CD4-positive, alpha-beta T cell treated with Interleukin-17A for 4 hours (primary cell): Measurements from ENCODE around the gene GASK1A.
"Not testable (repeated sequence)": the region's sequence is repeated elsewhere in the genome, so short reads cannot be mapped to it uniquely, and the experiment has no call there.

Experiments
- DNase-seq: peaks from one replicate; pipeline ENCODE4 v3.0.0-alpha.2; 2020; ENCODE audit warnings: mixed read lengths

GASK1A gene

DNA sequence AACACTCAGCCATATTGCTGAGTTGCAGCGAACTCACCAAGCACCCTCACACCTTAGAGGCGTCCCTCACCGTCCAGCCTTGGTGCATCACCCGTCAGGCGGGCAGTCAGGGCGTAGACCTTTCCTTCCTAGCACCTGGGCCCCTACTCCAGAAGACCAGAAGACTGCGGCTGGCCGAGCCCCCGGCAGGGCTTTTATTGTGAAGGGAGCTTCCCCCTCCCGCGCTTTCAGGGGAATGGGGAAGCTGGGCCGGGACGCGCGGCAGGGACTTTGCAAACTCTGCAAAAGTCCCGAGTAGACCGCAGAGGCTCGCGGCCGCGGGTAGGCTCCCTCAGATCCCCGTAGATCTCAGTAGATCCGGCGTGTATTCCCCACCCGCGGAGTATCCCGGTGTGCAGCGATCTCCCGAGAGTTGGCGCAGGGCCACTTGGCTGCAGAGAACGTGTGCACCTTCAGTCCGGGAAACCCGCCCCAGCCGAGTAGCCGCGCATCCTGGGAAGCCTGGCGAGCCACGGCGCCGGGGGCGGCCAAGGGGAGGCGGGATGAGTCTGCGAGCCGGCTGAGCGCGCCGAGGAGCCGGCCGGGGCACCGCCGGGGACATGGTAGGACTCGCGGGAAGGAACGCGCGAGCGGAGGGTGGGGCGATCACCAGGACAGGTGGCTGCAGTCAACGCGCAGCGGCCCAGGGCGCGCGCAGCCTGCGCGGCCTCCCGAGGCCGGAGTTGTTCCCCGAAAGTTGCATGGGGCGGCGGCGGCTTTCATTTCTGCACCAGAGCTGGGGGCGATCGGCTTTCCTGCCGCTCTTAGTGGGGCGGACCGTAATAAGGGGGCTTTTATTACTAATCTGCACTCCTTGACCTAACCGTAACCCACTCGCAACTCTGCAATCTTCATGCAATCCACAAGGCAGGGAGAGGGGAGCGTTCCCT is at the start of gene GASK1A:
Gene GASK1A (plus strand): TSS at position 268 of the 929 bp plus-strand sequence. CDS start 332 bp downstream, at position 600.
- peak; percentile 39 for DNase-seq

DNA sequence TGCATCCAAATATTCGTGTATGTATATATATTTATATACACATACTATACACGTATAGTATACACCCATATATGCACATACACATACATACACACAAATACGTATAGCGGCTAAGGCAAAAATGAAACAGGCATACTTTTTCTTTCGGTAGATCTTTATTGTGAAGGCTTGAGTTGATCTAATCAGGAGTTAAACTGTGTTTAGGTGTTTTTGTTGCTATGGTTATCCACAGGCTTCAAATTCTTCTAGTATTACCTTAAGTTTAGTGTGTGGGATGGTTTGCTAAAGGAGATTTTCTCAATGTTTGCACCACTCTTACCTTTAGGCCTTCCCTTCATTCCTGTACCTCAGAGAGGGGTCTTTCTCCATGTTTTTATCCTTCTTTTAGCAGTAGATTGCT is 45.0 kb upstream of the GASK1A start:
- no peak for DNase-seq

DNA sequence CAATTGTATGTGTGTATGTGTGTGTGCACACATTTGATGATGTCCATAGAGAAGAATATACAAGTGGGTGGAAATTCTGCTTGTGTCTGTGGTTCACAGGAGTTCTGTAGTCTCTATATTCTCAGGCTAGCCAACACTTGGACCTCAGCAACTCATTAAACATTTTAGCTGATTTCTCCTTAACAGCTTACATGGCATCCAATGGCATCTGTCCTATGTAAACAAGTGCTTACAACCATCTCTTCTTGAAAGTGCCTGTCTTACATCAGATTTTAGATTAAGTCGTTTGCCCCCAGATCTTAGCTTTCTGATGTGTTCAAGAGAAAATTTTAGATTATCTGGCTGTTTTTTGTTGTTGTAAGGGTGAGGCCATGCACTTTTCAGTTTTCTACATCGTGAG is 44.2 kb upstream of the GASK1A start:
- no peak for DNase-seq

DNA sequence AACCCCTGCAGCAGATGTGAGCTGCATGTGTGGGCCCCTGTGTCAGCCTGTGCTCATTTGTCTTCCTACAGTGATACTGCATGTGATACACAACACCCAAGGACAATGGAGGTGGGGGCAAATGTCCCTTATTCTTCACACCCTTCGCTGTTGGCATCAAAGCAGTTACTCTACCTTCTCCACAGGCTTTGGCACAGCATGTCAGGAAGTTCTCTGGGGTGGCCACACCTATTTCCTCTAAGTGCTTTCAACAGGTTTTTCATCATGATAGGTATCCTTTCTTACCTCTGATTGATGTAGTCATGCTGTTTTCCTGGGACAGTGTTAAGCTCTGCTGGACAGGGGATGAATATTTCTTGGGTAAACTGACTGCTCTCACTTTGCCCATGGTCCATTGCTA is 43.6 kb upstream of the GASK1A start:
- DNase-seq: peak; percentile 49

DNA sequence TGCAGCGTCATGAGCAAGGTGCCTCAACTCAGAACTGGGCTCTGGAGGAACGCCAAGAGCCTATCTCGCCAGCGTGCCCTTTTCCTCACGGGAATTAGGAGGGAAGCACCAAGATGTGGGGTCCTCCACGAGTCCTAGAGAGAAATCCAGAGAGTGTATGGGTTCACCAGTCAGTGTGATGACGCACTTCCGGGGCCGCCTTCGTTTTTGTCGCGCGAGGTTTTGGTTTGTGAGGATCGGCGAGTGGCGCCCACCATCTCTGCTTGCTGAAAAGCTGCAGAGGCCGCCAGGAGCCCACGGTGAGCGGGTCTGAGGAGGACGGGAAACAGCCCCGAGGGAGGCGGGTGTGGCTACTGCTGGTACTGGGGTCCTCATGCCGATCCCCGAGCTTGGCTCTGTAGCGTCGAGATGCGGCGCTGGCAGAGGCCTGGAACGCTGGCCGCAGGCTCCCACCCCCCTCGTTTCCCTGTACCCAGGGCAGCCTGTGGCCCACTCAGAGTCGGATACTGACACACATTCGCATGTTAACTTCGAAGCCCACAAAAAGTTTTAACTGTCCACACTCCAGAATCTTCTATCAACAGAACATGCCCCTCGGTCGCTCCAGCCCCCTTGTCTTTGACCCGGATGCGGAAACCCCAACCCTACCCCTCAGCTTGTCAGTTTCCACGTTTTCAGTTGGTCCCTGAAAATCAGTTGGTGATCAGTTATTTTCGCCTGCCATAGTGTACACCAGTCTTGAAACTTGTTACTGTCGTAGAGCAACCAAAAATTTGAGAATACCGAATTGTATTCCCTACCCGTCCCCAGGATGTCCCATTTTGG is 42.7 kb upstream of the GASK1A start:
- no peak for DNase-seq

DNA sequence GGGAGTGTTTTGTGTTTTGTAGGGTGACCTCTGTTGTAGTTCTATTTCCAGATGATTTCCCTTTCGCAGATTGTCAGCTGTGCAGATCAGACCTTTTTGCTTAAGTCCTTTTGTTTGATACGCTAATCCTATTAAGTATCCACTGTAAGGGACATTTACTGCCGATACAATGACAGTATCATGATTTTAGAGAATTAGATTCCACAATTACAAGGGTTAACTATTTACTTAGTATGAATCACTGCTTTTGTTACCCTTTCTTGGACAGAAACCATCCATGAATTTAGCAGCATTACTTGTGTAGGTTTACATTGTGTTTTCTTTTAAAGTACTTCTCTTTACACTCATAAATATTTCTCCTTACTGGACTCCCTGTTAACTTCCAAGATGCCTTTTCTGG is 41.8 kb upstream of the GASK1A start:
- DNase-seq: no peak

DNA sequence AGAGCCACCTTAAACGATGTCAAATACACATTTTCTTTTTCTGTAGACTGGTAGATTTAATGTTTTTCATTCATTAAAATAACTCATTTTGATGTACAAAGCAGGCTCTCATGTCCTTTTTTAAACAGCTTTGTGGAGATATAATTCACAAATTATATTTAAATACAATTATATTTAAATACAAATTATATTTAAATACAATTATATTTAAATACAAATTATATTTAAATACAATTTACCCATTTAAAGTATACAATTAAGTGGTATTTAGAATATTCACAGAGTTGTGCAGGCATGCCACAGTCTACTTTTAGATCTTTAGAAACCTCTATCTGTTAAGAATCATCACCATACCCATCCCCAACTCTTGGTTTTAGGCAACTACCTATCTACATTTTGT is 36.4 kb upstream of the GASK1A start:
- DNase-seq: no peak

DNA sequence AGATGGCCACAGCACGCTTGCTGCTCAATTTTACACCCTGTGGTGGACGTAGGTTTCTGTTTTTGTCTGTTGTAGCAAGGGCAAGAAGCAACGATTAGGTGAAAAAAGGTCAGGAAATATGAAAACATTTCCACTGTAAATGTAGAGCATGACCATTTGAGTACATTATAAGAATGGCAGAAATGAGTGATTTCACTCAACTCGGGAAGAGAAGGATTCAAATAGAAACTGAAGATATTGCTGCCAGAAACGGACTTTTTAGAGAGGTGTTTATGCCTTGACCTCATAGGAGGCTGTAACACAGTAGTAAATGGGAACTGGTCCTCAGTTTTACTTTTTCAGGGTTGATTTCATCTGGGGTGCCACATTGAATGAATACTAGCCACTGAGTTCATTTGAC is 33.1 kb upstream of the GASK1A start:
- no peak for DNase-seq

DNA sequence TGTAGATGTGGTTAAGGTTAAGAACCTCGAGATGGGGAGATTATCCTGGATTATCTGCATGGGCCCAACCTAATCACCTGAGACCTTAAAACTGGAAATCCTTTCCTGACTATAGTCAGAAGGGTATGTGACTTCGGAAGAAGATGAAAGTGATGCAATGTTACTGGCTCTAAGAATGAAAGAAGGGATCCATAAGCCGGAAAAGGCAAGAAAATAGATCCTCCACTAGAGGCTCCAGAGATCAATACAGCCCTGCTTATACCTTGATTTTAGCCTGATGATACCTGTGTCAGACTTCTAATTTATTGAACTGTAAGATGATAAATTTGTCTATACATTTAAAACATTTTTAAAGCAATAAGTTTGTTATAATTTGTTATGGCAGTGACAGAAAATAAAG is 21.5 kb upstream of the GASK1A start:
- no peak for DNase-seq

DNA sequence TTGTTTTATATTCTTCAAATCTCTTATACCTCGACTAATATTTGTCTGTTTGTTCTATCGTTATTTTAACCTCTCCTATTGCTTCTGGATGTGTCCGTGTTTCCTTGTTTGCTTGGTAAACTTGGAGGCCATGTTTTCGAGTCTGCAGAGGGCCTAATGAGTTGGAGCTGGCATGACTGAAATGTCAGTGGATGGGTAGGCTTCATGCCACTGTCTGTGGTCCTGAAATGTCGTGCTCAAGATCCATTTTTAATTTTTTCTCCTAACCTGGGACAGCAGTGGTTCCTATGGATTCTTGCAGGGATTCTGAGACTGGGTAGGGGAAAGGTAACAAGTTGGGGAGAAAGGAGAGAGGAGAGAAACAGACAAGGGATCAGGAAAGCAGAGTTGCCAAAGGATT is 18.8 kb upstream of the GASK1A start:
- DNase-seq: no peak

DNA sequence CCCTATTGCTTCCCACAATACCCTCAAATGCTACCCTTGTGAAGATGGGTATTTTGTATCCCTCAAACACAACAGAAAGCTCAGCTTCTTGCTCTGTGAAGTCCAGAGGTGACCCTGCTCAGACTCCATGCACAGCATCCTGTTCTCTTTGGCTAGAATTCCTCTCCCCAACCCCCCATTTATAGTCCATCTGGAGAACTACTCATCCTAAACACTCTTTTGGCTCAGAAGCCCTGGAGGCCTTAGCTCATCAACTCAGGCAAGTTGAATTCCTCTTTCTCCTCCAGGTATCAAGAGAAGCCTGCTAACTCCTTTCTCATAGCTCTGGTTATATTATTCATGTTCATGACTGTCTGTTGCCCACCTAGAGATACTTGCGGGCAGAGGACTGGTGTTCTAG is 18.3 kb upstream of the GASK1A start:
- DNase-seq: no peak

DNA sequence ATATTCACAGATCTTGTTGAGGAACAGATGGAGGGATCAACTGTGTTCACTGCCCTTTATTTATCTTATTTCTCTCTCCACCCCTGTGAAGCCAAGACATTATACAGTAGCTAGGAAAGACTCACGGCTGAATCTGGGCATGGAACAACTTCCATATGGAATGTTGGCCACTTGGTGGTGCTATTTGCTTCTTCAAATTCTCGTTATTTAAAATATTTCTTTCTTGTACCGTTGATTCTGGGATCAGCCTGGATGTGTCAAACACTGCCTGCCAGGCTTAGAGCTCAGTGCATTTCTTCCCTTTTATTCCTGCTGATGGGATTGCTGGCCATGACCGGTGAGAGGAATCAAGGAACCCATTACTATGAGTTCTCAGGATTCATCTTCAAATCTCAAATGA is 17.5 kb upstream of the GASK1A start:
- DNase-seq: peak; percentile 54

DNA sequence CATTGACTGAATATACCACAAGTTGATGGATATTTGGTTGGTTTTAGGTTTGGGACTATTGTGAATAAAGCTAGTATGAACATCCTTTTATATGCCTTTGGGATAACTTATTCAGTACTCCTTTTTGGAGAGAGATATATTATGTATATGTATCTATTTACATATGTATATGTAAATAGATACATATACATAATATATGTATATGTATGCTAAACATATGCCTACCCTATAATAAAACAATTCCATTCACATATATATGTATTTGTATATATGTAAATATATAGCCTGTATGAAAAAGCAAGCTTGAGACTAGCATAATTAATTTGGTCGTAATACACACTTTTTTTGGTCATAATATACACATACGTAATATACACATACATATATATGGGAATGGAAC is 15.8 kb upstream of the GASK1A start:
- no peak for DNase-seq

DNA sequence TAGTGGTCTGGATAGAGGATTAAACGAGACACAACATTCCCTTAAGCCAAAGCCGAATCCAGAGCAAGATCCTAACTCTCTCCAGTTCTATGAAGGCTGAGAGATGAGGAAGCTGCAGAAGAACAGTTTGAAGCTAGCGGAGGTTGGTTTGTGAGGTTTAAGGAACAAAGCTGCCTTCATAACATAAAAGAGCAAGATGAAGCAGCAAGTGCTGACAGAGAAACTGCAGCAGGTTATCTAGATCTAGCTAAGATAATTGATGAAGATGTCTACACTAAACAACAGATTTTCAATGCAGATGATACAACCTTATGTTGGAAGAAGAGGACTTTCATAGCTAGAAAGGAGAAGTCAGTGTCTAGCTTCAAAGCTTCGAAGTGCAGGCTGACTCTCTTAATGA is 14.8 kb upstream of the GASK1A start:
- DNase-seq: peak; percentile 6

DNA sequence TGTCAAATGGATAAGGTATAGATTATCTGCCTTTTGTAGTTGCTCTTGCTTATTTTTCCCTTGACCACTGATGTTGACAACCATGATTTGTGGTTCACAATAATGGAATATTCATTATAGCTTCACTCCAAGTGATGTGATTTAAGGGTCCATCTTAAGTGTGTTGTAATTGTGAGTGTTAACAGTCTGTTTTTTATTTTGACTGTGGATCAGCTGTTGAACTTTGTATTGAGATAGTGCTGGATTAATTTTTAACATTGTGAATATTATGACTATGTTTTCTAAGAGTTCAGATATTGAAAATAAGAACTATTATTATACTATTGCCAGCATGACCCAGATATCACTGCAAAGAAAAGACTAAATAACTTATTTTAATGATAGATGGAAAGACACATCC is 8.6 kb upstream of the GASK1A start:
- DNase-seq: no peak

DNA sequence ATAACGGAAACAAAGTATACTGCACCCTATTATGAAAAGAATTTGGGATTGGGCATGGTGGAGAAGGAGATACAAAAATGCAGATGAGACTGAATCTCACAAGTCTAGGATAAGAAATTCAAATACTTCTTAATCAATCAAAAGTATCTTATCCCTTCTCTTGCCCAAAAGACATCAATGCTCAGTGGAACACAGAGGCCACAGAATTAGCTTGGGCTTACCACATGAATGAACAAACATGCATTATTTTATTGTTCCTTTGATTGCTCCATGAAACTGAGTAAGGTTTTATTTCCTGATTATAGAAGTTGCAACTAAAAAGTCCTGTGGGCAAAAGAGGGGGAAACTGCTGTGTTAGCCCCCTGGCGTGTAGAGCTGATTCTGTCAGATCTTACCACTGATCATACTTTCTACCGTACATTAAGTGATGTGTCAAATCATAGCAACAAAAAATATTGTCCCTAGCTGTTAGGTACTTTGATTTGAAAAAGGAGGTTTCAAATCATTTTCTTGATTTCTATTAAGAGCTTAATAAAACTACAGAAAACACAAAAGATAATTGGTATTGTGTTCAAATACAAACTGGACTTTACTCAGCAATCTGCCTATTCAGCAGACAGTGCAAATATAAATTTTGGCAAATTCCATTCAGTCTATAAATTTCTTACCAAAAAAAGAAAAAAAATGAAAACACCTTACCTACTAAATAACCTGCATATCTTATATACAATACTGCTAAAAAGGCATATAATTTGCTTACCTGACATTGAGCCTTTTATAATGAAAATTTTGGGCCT is 7.9 kb upstream of the GASK1A start:
- DNase-seq: no peak

DNA sequence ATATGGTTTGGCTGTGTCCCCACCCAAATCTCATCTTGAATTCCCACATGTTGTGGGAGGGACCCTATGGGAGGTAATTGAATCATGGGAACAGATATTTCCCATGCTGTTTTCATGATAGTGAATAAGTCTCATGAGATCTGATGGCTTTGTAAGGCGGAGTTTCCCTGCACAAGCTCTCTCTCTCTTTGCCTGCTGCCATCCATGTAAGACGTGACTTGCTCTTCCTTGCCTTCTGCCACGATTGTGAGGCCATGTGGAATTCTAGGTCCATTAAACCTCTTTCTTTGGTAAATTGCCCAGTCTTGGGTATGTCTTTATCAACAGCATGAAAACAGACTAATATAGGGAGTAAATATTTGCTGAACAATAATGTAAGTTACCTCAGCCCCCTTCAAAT is 4.2 kb upstream of the GASK1A start:
- not testable (repeated sequence) for DNase-seq

DNA sequence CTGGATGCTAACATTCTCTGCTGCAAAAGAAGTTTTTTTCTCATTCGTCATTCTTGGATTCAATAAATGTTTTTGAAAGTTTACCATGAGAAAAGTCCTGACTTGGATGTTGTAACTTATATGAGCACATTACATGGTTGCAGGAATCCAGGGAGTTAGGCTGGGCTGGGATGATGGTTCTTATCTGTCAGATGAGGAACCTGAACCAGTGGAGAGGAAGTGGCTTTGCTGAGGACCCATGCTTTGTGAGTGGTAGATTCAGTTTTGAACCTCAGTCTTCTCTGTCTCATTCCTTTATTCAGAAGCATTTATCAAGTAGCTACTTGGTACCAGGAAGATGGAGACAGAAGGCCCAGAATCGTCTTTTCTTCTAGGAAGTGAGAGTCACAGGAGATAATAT is 3.7 kb upstream of the GASK1A start:
- no peak for DNase-seq

DNA sequence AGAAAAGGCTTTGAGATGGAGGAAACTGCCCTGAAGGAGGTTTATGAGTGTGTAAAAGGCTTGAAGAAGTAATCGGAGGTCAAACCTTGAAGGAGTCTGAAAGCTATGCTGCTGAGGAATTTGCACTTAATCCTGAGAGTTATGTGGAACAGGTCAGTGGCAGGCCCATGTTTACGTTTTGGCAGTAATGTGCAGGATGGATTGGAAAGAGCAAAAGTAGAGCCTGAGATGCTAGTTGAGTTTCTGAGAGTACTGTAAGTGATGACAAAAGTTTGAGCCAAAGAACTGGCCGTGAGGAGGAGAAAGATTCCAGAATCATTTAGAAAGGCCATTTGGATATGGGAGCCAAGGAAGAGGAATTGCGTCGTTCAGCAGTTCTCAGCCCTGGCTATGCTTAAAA is 3.2 kb upstream of the GASK1A start:
- no peak for DNase-seq

DNA sequence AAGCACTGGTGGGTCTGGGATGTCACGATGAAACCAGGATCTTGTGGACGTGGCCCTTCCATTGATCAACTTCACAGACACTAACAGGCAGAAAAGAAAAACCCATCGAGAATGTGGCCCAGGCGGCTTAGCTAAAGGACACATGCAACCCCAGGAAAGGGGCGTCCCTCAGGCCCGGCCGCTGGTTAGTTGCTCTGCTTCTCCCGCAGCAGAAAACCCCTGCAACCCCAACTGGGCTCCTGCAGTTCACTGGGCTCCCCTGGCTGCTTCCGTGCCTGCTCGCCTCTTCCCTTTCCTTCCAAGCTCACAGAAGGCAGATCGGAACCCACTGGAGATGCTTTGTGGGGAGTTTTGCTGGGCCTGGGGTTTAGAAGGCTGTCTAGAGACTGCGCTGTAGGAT is 1.1 kb downstream of the GASK1A start:
- no peak for DNase-seq

DNA sequence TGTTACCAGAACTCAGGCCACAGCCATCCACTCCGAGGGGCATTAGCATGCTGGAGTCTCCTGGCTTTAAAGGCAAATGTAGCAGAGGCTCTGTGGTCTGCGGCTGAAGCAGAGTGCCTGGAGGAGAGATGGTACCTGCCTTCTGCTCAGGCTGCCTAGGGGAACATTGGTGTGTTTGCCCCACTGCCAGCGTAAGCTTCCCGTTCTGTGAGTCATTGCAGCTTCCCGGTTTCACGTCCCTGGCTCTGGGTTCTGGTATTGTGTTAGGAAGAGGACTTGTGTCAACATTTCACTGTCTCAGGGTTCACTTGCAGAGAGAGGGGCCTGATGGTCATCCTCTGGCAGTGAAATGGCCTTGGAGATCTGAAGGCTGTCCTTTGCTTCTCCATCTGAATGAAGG is 1.8 kb downstream of the GASK1A start:
- DNase-seq: no peak

DNA sequence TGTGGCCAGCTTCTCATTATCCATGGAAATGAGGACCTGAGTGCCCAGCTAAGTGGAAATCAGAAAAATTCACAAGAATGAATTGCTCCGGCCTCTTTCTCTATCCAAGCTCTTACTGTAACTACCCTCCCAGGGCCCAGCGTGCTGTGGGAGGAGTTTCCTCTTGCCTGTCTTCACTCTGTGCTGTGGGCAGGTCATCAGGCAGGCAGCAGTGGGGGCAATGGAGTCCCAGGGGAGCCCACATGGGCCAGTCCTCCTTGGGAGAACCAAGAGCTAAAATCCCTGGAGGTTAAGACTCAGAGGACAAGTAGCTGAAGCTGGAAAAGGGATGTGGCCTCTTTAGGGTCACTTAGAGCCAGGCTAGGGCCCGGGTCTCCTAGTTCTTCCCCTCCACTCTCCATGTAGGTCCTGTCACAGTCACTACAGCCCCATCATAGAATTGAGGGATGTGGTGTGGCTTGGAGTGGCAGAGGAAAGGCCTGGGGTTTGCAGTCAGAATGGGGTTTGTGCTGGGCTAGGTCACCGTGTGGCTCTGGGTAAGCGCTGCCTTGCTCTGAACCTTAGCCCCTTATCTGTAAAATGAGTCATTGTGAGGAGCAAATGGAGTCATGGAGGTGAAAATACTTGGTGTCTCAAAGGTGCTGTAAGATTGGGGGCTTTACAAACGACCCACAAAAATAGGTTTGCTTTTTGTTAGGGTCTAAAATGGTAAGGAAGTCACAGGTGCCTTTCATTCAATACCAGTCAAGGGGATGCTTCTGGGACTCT is 3.7 kb downstream of the GASK1A start:
- DNase-seq: no peak
